ENCODE results near the gene ATP10A. TPM values are rescaled to one million over a fixed set of nuclear protein-coding genes. Genes with fewer than 3 reads are reported as not detected.

The ATP10A gene
- polyA plus RNA-seq, 1 donor from 2014 or later = not detected

- H3K9ac ChIP-seq (ENCODE audit: low read length) = no peak overlapping the region
Observed at GRCh38 chr15:25676070-25676469, 187.1 kb downstream of the ATP10A start.

DNA sequence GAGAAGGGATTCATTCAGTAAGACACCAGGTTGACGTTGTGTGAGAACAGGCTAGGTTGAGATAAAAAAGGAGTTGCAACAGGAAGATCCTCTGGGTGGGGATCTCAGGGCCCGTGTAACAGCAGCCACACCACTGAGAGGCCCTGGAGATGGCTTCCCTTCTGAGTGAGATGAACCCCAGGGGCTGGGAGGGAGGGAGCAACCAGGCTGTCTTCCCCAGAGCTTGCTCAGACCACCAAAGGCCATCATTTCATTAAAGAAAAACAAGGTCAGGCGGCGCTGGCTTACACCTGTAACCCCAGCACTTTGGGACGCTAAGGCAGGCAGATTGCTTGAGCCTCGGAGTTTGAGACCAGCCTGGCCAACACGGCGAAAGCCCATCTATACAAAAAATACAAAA, 187.7 kb downstream of the ATP10A start:
- H3K27ac ChIP-seq (ENCODE audit: low read length) = no peak overlapping the region
- no peaks in the 10 kb centered on the region for H3K79me2 ChIP-seq (replicated peaks; ENCODE audit: insufficient read depth, low read length)
- no peak for TF ChIP-seq EP300 (conservative IDR thresholded peaks at IDR 0.05; ENCODE audit: poor library complexity, severe bottlenecking)
- no peak for TF ChIP-seq POLR2AphosphoS5 (IDR thresholded peaks at IDR 0.05)
- TF ChIP-seq REST (IDR thresholded peaks at IDR 0.05; ENCODE audit: borderline replicate concordance) = no peak
- TF ChIP-seq EZH2 (IDR thresholded peaks at IDR 0.05; ENCODE audit: borderline replicate concordance, insufficient read depth, low read length, poor library complexity, severe bottlenecking) = no peak
- TF ChIP-seq CTCF (IDR thresholded peaks at IDR 0.05; ENCODE audit: poor library complexity, severe bottlenecking) = no peak
- TF ChIP-seq TAF1 (IDR thresholded peaks at IDR 0.05; ENCODE audit: low read depth) = no peak
- TF ChIP-seq RAD21 (conservative IDR thresholded peaks at IDR 0.05) = no peak
- no peaks in the 10 kb centered on the region for H3K36me3 ChIP-seq (ENCODE audit: insufficient read depth, low read length)
- no peak overlapping the region for H2AFZ ChIP-seq (ENCODE audit: low read depth, low read length)
- no peak overlapping the region for H3K4me2 ChIP-seq (ENCODE audit: low read length)
- no peaks in the 10 kb centered on the region for H3K9me3 ChIP-seq (ENCODE audit: low read length)
- H3K9ac ChIP-seq (ENCODE audit: low read length) = no peak overlapping the region
- H4K20me1 ChIP-seq (ENCODE audit: insufficient read depth) = no peaks in the 10 kb centered on the region
- no peaks in the 10 kb centered on the region for H3K27me3 ChIP-seq (ENCODE audit: insufficient read depth, low read depth, low read length)
- no peak overlapping the region for H3K4me3 ChIP-seq (ENCODE audit: low read length)
- no peaks in the 10 kb centered on the region for H3F3A ChIP-seq (ENCODE audit: insufficient read depth, low read length, poor library complexity, severe bottlenecking)
- H3K9me2 ChIP-seq (ENCODE audit: insufficient read depth, low read length) = no peaks in the 10 kb centered on the region

More at GRCh38 chr15:25676070-25676469, 187.1 kb downstream of the ATP10A start:
- no peaks in the 10 kb centered on the region for H3K9me2 ChIP-seq (ENCODE audit: insufficient read depth, low read length)
- H3K4me2 ChIP-seq (ENCODE audit: low read length) = no peak overlapping the region
- TF ChIP-seq SMC3 (conservative IDR thresholded peaks at IDR 0.05; ENCODE audit: poor library complexity) = no peak
- TF ChIP-seq EP300 (conservative IDR thresholded peaks at IDR 0.05; ENCODE audit: poor library complexity, severe bottlenecking) = no peak
- TF ChIP-seq TAF1 (IDR thresholded peaks at IDR 0.05; ENCODE audit: low read depth) = no peak
- no peak for TF ChIP-seq REST (IDR thresholded peaks at IDR 0.05; ENCODE audit: borderline replicate concordance)
- no peak for TF ChIP-seq EZH2 (IDR thresholded peaks at IDR 0.05; ENCODE audit: borderline replicate concordance, insufficient read depth, low read length, poor library complexity, severe bottlenecking)
- TF ChIP-seq CTCF (IDR thresholded peaks at IDR 0.05; ENCODE audit: poor library complexity, severe bottlenecking) = no peak
- no peak for TF ChIP-seq MXI1 (conservative IDR thresholded peaks at IDR 0.05; ENCODE audit: poor library complexity, severe bottlenecking)
- TF ChIP-seq RAD21 (conservative IDR thresholded peaks at IDR 0.05) = no peak
- TF ChIP-seq POLR2AphosphoS5 (IDR thresholded peaks at IDR 0.05) = no peak
- no peaks in the 10 kb centered on the region for H3K27me3 ChIP-seq (ENCODE audit: insufficient read depth, low read depth, low read length)
- H2AFZ ChIP-seq (ENCODE audit: low read depth, low read length) = no peak overlapping the region
- H3K27ac ChIP-seq (ENCODE audit: low read length) = no peak overlapping the region
- no peaks in the 10 kb centered on the region for H3K36me3 ChIP-seq (ENCODE audit: insufficient read depth, low read length)
- H3K79me2 ChIP-seq (replicated peaks; ENCODE audit: insufficient read depth, low read length) = no peaks in the 10 kb centered on the region
- no peaks in the 10 kb centered on the region for H4K20me1 ChIP-seq (ENCODE audit: insufficient read depth)
- no peak overlapping the region for H3K4me3 ChIP-seq (ENCODE audit: low read length)
- H3F3A ChIP-seq (ENCODE audit: insufficient read depth, low read length, poor library complexity, severe bottlenecking) = no peaks in the 10 kb centered on the region
- H3K9me3 ChIP-seq (ENCODE audit: low read length) = no peaks in the 10 kb centered on the region

All from neural cell (in vitro differentiated cells).